GM19035 (cell line): ENCODE results near the gene COX20.
"Not testable (repeated sequence)": the region's sequence is repeated elsewhere in the genome, so short reads cannot be mapped to it uniquely, and the experiment has no call there.

Experiments
- ATAC-seq: cut with Tn5 transposase; IDR thresholded peaks from one replicate; pipeline ENCODE4 v1.9.1; 2021; ENCODE audit not compliant: unreplicated experiment

COX20 gene

GRCh38 chr1:244835276-244836134 is at the start of gene COX20:
TSS of gene COX20 (plus strand) at chr1:244835658. CDS start at chr1:244835715, 57 bp downstream.
- peak; percentile 59 for ATAC-seq

GRCh38 chr1:244788493-244789275 is 46.8 kb upstream of the COX20 start:
- no peak for ATAC-seq

GRCh38 chr1:244789276-244789580 is 46.2 kb upstream of the COX20 start:
- ATAC-seq = no peak

- ATAC-seq = no peak
Measured at GRCh38 chr1:244789731-244790130, 45.7 kb upstream of the COX20 start.

GRCh38 chr1:244791061-244791460 is 44.4 kb upstream of the COX20 start:
- no peak for ATAC-seq

- no peak for ATAC-seq
Measured at GRCh38 chr1:244792188-244792850, 43.1 kb upstream of the COX20 start.

- no peak for ATAC-seq
Measured at GRCh38 chr1:244794071-244794470, 41.4 kb upstream of the COX20 start.

GRCh38 chr1:244794516-244794915 is 40.9 kb upstream of the COX20 start:
- not testable (repeated sequence) for ATAC-seq

- ATAC-seq = no peak
Measured at GRCh38 chr1:244796719-244797406, 38.6 kb upstream of the COX20 start.

- ATAC-seq = peak; percentile 14
Measured at GRCh38 chr1:244800821-244801220, 34.6 kb upstream of the COX20 start.

- ATAC-seq = peak; percentile 83
Measured at GRCh38 chr1:244801246-244801645, 34.2 kb upstream of the COX20 start.

- ATAC-seq = no peak
Measured at GRCh38 chr1:244802041-244802440, 33.4 kb upstream of the COX20 start.

- no peak for ATAC-seq
Measured at GRCh38 chr1:244802556-244803239, 32.8 kb upstream of the COX20 start.

GRCh38 chr1:244804841-244805240 is 30.6 kb upstream of the COX20 start:
- ATAC-seq = no peak

GRCh38 chr1:244807138-244807537 is 28.3 kb upstream of the COX20 start:
- no peak for ATAC-seq

GRCh38 chr1:244810221-244810620 is 25.2 kb upstream of the COX20 start:
- ATAC-seq = no peak

GRCh38 chr1:244813327-244813726 is 22.1 kb upstream of the COX20 start:
- no peak for ATAC-seq

GRCh38 chr1:244815600-244816099 is 19.8 kb upstream of the COX20 start:
- no peak for ATAC-seq

GRCh38 chr1:244817415-244817894 is 18.0 kb upstream of the COX20 start:
- ATAC-seq = no peak

- ATAC-seq = no peak
Measured at GRCh38 chr1:244820131-244820530, 15.3 kb upstream of the COX20 start.
